CD4-positive, alpha-beta T cell treated with Interleukin-21 for 1 hour (primary cell): ENCODE data around the gene IL15RA.
"Not testable (repeated sequence)": the region's sequence is repeated elsewhere in the genome, so short reads cannot be mapped to it uniquely, and the experiment has no call there.

Experiments used
- DNase-seq: peaks from one replicate; pipeline ENCODE4 v3.0.0-alpha.2; 2020

The IL15RA gene

DNA sequence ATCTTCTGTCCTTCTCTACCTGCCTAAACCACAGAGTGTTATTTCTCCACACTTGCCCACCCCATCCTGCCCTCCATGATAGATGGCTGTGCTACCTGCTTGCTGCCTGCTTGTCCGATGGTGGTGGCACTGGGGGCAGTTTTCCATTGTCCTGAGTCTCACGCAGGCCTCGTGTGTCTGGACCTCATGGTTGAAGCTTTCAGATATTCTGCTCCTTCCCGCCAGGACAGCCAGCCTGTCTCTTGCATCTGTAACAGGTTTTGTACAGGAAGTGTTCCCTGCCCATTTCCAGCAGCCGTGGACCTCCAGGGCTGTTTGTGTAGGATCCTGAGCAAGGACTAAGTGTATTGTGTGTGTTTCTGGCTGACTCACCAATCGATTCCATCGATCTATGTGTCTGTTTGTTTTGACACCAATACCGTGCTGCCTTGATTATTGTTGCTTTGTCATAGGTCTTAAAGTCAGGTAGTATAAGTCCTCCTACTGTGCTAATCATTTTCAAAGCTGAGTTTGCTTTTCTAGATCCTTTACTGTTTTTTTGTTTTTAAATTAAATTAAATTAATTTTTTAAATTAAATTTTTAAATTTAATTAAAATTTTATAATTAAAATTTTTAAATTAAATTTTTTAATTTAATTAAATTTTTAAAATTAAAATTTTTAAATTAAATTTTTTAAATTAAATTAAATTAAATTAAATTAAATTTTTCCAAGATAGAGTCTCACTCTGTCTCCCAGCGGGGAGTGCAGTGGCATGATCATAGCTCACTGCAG lies 8.5 kb downstream of the IL15RA start:
- DNase-seq = no peak

DNA sequence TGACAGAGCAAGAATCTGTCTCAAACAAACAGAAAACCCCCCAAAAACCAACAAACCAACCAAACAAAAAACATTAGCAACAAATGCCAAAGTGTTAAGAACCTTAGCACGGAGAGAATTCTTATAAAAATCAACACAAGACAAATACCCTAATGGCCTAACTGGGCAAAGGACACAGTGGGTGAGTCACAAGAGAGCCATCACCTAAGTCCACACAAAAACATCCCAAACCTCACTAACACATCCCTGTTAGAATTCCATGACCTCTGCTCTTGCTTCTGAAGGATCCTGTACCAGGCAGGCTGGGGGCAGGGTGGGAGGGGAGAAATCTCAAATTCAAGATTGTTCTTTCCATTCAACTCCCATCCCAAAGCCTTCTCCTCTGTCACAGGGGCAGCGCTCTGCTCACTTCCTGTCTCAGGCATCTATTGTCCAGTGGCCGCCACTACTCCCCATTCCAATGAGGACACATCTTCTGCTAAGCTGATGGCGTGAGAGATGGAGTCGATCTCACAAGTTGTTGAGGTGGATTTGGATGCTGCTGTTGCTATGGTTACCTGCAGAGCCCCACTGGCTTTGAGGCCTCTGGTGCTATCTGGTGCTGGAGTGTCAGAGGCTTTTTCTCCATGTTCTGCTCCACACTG lies 9.2 kb downstream of the IL15RA start:
- no peak for DNase-seq

- no peak for DNase-seq
Observed at GRCh38 chr10:5965266-5965665, 12.1 kb downstream of the IL15RA start.

DNA sequence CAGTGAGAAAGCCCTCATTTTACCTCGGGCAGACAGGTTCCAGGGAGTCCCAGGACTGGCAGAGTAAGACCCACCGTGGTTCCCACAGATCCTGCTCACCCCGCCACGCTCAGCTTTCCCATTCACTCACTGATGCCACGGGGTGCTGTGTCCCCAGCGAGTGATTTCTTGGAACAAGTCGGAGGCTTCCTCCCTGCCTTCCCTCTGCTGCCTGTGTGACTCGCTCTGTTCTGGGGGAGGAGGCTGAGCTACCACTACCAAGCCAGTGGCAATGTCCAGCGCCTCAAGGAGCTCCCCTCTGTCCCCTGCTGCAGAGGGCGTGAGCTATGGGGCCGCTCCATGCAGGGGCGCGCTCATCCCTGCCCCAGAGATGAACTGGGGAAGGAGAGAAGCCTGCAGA lies 12.6 kb downstream of the IL15RA start:
- DNase-seq = no peak

DNA sequence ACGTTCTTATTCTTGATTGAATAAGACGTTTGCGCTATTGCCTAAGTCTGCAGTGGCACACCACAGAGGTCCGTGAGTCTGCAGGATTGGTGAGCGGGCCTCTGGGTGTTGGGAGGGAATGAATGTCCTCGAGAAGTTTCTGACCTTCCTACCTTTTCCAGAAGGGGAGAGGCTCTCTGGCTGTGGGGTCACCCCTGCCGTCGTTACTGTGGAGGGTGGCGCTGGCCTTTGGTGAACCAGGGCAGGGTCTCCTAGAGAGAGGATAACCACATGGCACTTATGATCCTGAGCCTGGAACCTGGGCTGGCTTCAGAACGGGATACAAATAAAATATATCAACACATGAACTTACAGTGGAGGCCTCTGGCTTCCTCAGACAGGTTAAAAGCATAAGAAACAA lies 13.8 kb downstream of the IL15RA start:
- no peak for DNase-seq

- DNase-seq = no peak
Observed at GRCh38 chr10:5963071-5963470, 14.3 kb downstream of the IL15RA start.

DNA sequence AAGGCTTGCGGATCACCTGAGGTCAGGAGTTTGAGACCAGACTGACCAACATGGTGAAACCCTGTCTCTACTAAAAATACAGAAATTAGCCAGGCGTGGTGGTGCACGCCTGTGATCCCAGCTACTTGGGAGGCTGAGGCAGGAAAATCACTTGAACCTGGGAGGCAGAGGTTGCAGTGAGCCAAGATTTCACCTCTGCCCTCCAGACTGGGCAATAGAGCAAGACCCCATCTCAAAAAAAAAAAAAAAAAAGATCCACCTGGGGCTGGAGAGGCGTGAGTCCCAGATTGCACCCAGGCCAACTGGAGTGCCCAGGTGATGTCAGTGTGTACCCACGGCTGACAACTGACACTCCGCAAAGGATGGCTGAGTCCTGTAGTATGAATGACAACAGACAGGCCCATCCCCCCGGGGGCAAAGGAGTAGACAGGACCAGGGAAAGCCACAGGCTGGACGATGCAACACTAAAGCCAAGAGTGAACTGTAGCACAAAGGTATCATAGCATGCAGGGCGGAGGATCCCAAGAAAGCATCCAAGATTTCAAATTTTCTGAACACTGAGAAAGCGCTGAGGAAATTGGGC lies 14.9 kb downstream of the IL15RA start:
- not testable (repeated sequence) for DNase-seq

DNA sequence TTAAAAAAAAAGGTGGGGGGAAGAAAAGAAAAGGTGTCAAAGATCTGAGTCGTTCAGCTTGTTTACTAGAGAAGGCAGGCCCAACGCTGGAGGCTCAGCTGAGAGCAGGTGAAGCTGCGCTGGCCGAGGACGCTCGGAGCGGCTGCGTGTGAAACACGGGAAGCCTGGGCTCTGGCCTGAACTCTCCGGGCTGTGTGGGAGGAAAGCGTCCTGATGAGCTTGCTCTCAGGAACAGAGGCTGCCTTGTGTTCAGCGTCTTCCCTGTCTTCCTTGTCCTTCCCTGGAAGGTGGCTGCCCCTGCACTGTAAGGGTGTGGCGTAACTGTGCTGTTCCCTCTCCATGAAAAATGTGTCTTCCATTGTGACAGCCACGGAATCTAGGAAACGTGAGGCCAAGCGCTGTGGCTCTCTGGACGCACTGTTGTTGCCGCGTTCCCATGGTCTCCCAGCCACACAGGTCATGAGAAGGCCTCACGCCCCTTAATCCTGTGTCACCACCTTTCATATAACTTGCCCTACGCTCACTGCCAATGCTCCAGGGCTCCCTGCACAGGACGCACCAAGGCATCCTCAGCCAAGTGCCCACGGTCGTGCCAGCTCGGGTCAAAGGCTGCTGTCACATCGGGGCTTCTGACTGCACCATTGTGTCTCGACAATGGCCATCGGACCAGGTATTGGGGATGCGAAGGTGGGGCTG lies 15.8 kb downstream of the IL15RA start:
- no peak for DNase-seq

DNA sequence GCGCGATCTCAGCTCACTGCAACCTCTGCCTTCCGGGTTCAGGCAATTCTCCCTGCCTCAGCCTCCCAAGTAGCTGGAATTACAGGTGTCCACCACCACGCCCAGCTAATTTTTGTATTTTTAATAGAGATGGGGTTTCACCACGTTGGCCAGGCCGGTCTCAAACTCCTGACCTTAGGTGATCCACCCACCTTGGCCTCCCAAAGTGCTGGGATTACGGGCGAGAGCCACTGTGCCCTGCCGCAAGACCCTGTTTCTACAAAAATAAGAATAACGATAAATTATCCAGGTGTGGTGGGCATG lies 16.4 kb downstream of the IL15RA start:
- DNase-seq = not testable (repeated sequence)

DNA sequence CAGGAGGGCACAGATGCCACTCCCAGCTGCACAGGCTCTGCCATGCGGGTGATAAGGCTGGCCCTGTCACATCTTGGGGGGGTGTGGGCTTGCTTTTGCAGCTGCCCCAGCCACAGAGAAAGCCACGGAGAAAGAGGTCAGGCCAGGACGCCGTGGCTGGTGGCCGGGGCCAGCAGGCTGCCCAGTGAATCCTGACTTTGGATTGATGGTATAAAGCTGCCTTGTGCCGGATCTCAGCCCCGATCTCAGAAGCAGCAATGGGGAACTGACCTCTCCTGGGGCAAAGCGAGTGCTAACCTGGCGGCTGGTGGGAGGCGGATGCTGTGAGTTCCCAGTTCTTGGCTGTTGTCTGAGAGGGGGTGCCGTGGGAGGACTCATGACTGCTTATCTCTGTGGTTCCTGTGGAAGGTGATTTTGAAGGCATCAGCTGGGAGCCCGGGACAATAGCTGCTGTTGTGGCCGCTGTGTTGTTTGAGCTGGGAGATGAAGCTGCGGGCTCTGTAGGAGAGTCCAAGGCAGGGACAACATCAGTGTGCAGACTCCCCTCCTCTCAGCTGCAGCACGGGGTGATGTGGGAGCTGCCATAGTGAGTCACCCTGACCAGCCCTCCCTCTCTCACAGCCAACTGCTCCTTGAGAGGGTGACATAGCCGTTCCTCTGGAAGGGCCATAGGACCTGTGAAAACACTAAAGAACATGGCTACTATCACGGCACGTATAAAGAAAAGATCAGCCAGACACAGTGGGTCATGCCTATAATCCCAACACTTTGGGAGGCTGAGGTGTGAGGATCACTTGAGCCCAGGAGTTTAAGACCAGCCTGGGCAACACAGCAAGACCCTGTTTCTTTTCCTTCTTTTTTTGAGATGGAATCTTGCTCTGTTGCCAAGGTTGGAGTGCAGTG lies 17.0 kb downstream of the IL15RA start:
- DNase-seq = no peak

- no peak for DNase-seq
Observed at GRCh38 chr10:5959581-5960069, 17.7 kb downstream of the IL15RA start.

DNA sequence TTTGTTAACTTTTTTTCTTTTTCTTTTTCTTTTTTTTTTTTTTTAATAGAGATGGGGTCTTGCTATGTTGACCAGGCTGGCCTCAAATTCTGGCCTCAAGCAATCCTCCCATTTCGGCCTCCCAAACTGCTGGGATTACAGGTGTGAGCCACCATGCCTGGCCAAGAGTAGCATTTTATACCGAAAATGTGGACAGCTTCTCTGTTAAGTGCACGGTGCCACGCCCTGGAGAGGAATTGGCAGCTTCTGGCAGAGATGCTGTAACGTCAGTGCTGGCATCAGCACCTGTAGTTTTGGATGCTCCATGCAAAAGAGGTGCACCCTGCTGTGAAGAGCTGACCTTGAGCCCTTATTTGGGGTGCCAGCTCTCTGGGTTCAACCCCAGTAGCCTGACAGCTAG lies 18.2 kb downstream of the IL15RA start:
- DNase-seq = no peak

DNA sequence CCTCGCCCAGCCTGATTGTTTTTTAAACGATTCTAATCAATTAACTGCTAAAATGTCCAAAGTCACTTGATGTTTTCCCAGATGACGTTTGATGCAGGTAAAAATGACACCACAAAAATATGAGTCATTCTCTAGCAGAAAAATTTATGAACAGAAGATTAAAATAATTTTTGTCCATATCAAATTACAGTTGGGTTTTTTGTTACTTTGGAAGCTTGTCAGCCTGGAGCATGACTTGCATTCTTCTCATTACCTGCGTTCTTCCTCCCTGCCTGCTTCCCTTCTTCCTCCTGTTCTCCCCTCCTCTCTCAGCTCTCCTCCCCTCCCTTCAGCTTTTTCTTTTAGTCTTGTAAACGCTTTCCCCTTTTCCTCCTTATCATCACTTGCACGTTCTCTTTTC lies 18.7 kb downstream of the IL15RA start:
- DNase-seq = no peak

DNA sequence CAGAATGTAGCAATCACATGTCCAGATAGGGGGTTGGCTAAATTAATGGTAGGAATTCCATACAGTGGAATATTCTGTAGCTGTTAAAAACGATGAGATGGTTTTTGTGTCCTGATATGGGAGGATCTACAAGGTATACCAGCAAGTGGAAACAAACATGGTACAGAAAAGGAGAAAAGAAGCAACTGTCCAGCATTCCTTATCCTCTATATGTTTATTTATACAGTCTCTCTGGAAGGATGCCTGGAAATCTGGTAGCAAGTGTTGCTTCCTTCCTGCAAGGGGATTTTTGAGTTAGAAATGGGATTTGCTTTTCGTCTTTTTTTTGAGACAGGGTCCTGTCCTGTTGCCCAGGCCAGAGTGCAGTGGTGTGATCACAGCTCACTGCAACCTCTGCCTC lies 19.3 kb downstream of the IL15RA start:
- DNase-seq = no peak

GRCh38 chr10:5956146-5956936 lies 21.0 kb downstream of the IL15RA start:
- no peak for DNase-seq

DNA sequence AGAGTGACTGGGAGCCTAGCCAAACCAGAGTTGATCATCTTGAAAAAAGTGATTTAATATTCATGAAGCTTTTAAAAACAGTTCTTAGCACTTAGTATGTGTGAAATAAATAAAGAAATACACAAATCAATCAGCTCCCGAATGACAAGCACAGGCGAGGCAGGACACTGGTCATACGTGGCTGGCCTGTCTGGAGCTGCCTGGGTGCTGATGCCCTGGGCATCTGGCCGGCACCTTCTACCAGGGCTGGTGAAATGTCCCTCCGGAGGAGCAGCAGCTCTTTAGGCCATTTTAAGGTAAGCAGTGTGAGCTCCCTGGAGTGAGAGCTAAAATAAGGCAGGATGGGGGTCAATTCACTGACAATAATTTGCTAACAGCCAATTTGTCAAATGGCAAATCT lies 23.7 kb downstream of the IL15RA start:
- DNase-seq = no peak

DNA sequence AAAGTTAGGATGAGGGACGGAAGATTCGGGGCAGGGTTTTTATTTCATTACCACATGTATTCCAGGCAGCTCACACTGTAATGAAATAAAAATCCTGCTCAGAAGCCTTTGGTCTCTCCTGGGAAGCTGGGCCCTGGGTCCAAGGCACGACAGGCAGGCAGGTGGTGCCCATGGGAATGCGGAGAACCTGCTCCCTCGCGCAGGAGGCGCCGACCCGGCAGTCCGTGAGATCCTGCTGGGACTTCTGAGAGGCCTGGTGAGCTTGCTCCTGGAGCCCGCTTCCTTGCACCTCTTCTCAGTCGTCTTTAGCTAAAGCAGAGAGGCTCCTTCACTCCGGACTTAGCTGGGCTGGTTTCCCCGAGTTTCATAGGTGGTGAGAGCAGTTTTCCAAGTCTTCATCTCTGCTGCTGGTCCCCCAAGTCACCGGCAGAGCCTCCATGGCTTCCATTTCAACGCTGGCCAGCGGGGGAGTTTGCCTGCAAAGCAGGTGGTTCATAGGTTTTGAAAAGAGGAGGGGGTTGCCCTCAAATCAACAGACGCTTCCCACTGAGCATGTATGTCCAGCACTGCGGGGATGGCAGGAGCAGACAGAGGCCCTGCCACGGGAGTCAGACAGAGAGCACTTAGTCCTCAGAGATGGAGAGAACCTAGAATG lies 24.5 kb downstream of the IL15RA start:
- no peak for DNase-seq

DNA sequence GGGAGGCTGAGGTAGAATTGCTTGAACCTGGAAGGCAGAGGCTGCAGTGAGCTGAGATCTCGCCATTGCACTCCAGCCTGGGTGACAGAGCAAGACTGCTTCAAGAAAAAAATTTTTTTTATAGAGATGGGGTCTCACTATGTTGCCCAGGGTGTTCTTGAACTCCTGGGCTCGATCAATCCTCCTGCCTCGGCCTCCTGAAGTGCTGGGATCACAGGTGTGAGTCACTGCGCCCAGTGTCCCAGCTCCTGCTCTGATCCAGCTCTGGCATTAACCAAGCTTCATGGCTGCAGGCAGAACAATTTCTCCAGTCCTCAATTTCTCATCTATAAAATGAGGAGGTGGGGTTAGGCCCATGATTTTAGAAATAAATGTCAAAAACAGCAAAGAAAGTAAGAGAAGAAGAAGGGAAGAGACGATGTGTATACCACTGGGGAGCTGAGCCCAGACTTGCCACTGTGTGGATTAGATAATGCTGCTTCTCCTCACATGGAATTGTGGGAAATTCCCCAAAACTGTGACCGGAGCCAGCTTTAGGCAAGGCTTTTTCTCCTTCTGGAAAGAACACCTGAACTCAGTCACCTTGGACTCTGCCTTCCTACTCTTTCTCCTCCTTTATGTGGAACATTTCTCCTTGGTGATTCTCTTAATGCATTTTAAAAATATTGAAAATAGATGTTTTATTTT lies 25.5 kb downstream of the IL15RA start:
- no peak for DNase-seq

DNA sequence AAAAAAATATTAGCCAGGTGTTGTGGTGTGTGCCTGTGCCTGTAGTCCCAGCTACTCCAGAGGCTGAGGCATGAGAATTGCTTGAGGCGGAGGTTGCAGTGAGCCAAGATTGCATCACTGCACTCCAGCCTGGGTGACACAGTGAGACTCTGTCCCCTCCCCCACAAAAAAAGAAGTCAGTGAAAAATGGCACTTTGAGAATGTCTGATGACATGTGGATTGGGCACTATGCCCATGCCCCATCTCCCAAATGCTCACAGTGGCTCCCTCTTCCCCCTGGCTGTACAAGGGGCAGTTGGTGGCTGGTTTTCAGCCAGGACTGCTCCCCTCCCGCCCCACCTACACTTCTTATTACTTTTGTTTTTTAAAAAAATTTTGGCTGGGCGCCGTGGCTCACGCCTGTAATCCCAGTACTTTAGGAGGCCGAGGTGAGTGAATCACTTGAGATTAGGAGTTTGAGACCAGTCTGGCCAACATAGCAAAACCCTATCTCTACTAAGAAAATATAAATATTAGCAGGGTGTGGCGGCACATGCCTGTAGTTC lies 26.1 kb downstream of the IL15RA start:
- no peak for DNase-seq

- DNase-seq = peak; percentile 23
Observed at GRCh38 chr10:5949009-5949759, 28.2 kb downstream of the IL15RA start.
